SKM-1 (cell line): ENCODE results near the gene ADK.
"Not testable (repeated sequence)": the region's sequence is repeated elsewhere in the genome, so short reads cannot be mapped to it uniquely, and the experiment has no call there.

Experiments
- DNase-seq: peaks from one replicate; lab custom pipeline; 2025; ENCODE audit not compliant: unreplicated experiment; lab: John Stamatoyannopoulos, UW

The ADK gene

DNA sequence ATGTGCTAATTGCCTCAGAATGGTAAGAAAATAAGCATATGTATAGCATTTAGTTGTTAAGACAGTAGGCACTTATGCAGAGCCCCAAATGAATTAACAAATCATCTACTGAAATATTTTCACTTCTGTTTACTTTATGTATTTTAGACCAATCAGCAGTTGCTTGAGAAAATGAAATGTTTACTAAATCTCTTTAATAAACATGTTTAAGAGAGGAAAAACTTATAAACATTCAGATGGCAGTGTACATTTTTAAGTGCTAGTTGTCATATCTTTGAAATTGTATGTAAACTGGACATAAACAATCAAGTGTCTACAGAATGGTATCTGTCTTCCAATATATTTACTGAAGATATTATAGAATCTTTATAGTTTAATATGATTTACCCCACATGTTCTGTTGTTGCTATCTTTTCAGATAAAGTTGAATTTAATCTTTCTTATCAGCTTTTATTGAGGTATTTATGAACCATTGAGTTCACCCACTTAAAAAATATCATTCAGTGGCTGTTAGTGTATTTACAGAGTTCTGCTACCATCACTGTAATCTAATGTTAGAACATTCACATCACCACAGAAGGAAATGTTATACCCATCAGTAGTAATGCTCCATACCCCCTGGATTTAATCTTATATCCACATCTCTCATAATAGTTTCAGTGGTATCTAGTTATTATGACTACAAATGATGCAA, 264.3 kb downstream of the ADK start:
- no peak for DNase-seq

DNA sequence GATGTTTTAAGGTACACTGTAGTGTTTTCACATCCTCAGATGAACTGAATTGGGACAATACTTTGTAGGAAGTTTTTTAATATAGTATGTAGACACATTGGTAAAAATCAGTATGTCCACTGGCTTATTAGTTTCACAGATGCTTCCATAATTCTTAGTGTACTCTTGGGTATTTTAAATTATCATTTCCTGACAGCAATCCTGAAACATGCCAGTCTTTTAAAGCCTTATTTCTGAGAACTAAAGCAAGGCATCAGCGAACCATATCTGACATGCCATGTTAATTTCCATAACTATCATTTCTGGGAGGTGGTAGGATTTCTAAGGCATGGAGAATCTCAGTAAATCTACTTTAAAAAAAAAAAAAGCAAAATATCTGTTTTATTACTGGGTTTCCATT, 266.4 kb downstream of the ADK start:
- DNase-seq: no peak

DNA sequence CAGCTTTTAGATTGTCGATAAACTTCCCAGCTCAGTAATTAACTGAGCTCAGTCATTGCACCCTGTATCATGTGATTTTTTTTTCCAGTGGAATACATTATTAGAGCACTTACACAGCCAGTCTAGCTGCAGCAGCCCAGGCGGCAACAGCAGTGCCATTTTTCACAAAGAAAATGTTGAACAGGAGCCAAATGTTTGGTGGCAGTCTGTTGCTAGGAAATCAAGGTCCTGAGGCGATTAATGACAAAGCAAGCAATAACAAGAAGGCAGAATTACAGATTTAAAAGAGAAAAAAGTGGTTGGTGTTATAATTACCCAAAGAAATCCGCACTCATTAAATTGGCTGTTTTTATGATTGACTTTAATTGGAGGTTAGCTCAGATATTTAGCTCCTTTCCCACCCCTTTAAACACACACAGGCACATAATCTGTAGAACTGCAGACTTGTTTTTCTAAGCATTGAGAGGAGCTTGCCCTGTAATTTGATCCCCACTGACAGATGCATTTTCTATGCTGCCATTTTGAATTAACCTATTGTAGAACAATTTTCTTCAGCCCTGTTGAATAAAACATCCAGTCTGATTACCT, 267.4 kb downstream of the ADK start:
- DNase-seq: no peak

DNA sequence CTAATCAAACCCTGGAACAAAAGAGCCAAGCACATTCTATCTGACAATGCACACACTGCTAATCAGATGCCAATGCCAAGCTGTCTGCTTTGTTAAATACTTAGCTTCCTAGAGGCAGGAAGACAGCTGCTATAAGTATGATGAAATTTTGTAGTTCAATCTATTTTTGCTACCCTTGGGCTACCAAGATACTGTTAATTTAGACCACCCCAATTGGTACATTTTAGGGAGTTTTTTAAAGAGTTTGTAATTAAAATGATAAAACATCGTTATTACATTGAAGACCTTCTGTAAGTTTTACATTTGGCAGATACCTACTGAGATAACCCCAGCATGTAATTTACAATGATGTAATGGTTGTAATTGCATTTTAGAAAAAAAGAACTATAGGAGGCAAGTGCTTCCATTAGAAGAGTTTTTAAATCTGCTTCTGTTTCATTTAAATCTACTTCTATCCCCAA, 268.5 kb downstream of the ADK start:
- no peak for DNase-seq

DNA sequence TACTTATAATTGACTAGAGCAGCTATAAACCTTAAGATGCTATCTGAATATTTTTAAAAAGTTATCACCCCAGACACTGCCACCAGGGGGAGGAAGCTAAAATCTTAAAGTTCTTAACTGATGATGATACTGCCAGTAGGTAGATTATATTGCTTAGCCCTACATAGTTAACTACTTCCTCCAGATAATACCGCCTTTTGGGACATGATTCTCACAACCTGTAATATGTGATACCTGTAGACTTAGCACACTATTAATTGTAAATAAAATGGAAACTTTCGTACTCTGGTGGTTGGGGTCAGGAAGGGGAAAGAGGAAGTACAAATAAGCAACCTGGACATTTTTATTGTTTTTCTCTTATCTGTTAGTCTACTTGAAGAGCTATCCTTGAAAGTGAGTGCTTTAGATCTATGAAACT, 268.9 kb downstream of the ADK start:
- no peak for DNase-seq

DNA sequence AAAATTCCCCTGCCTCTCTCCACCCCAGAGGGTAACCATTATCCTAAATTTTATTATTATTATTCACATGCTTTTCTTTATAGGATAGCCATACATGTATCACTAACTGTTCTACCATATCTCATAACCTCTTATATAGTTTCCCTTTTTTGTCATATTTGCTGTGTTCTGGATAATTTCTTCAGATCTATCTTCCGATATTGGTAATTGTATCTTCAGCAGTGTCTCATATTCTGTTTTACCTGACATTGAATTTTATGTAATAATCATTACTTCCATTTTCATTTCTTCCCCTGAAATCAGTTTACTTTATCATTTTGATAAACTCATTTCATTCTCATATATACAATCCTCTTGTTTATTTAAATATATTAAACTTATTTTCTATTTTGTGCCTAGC, 273.5 kb downstream of the ADK start:
- no peak for DNase-seq

DNA sequence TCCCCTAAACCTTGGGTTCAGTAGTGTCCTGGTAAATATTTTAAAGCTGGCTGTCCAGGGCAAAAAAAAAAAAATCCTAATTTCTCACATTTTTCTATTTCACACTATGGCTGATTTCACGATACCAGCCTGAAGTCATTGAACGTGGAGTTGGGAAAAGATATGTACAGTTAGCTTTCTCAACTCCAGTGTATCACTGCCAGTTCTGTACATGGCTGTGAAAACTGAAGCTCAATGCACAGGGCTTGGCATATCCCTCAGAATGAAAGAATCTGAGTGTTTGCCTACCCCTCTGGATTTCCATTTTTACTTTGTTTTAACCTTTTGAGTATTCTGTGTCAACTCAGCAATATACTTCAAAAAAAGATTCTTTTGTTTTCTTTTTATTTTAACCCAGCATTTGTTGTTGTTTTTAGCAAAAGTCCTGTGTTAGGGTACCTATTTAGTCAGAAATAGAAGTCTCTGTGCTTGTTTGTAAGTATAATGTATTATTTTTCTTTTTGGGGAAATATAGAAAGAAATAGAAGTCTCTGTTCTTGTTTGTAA, 274.5 kb downstream of the ADK start:
- DNase-seq: no peak

DNA sequence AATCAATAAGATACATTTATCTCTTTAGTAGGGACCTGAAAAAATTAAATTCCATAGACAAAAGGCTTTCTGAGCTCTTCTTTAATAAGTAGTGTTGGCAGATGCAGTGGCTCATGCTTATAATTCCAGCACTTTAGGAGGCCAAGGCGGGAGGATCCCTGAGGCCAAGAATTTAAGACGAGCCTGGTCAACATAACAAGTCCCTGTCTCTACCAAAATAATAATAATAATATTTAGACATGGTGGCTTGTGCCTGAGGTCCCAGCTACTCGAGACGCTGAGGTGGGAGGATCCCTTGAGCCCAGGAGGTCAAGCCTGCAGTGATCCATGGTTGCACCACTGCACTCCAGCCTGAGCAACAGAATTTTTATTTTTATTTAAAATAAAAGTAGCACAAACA, 280.8 kb downstream of the ADK start:
- no peak for DNase-seq

DNA sequence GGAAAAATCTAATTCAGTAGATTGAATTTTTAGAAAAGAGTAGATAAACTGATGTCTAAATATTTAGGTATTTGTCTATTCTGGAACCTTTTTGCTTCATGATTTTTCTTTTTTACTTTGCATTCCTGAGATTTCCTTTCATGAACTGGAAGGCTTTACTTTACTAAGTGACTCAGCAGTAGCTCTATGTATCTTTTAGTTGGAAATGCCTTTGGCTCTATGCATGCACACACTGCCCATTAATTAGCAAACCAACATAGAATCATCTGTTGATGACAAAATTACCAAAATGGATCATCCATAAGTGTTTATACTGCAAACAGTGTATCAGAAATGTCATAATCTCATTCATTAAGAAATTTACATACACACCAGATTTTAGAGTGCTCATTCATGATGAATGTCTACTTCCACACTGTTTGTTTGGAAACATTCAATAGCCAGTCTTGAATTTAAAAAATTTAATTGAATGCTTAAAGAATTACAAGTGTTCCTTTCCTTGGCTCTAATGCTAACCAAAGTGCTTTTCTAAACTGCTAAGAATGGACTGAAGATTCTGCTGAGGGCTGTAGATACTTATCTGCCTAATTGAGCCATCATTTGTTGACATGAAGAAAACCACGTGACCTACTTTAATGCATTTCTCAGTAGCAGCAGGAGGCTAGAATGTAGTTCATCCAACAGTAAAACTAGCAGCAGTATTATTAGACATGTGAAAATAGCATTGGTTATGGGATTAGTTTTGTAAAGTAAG, 282.0 kb downstream of the ADK start:
- no peak for DNase-seq

DNA sequence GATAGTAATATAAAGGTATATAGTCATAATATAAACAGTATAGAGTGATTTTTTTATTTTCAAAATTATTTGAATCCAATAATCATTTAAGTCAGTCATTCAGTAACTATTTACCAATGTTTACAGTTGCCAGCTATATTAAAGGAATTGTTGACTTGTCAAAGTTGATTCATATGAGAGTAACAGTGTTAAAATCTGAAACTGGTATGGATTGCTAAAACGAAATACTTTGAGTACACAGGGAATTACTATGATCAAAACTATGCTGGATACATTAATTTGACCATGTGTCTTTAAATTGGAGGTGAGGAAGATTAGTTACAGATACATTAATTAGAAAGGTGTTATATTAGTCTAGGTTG, 282.6 kb downstream of the ADK start:
- DNase-seq: no peak

DNA sequence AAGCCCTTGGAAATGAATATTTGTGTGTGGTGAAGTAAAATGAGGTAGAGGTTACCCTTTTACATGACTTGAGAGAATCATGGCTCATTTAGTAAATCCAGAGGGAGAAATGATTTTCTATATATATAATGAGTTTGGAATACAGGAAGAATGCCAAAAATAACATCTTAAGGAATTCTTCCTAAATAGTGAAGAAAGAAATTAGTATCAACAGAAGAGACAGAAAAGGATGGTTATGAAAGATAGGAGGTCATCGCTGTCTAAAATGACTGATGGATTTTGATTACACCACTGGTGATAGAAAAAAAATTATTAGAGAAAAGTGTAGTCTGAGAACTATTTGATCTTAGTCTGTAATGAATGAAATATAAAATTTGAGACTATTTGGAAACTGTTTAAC, 283.0 kb downstream of the ADK start:
- no peak for DNase-seq

DNA sequence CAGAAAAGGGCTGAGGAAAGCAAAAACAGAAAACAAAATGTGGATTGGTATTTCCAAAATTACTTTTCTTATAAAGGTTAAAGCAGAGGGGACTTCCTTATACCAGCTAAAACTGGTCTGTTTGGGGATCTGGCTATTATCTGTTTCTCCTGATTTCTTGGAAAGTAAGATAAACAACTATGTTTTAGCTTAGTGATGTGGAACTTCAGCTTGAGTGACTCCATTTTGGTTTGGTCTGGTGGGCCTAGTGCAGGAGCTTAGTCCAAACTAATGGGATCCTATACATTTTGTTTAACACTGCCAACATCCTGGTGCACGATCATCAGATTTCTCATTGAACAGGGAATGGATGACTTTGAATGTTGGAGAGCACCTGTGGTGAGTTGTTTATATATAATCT, 283.5 kb downstream of the ADK start:
- DNase-seq: no peak

DNA sequence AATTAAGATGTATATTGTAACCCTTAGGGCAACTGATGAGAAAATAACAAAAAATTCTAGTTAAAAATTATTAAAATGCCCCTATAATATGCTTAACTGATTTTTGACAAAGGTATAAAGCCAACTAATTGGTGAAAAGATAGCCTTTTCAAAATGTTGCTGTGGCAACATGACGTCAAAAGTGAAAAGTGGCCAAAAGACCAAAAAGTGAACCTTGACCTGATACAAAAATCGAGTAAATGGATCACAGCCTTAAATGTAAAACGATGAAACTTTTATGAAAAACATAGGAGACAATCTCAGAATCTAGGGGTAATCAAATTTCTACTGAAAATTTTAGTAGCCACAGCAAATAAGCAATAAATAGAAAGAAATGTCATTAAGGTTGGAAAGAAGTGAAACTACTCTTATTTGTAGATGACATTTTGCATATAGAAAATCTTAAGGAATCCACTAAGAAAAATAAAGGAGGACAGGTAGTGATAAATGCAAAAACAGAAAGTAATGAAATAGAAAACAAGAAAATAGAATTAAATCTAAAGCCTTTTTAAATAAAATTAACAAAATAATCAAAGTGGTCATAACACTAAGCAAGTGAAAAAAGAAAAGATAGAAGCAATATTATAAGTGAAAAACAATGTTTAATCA, 285.6 kb downstream of the ADK start:
- no peak for DNase-seq

DNA sequence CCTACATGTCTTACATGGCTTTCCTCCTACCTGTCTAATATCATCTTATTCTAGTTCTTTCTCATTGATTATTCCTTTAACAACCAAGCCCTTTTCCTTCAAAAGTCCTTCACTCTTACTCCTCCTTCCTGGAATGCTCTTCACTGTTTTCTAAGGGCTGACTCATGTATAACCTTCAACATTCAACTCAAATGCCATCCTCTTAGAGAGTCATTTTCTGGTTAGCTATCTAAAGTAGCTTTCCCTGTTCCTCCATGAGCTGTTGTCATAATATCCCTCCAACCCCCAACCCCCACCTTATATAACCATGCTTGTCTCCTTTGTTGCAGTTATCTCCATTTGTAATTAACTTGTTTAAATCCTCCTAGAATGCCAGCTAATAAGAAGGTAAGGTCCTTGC, 286.8 kb downstream of the ADK start:
- DNase-seq: no peak

DNA sequence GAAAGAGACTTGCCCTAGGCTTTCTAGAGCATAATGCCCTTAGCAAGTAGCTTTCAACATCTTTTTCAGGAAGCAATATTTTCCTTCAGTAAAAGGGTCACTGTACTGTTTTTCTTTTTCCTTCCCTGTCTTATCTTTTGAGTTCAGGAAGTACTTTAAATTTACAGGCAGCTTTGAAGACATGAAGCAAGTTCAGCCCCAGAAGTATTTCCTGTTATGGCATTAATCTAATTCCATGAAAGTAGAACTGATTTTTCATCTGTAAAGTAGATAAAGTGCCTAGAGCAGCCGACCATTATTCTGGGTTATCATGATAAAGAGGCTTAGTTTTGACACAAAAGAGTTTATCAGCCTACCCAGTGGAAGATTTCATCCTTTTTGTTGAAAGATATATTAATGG, 288.2 kb downstream of the ADK start:
- no peak for DNase-seq

DNA sequence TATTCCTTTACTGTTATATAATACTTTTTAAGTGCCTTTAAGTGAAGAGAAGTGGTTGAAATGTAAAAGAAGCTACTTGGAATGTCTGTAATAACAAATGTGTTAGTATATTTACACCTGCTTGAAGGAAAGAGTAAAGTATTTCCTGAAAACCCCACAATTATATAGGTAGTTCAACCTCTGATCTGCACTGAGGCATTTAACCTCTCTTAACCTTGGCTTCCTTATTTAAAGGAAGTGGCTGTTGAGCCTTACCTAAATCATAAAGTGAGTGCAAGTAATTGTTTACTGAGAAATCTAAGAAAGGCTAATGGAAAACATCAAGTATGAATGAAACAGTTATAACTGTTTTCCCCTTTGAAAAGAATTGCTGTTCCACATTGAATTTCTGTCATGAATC, 294.5 kb downstream of the ADK start:
- DNase-seq: no peak

DNA sequence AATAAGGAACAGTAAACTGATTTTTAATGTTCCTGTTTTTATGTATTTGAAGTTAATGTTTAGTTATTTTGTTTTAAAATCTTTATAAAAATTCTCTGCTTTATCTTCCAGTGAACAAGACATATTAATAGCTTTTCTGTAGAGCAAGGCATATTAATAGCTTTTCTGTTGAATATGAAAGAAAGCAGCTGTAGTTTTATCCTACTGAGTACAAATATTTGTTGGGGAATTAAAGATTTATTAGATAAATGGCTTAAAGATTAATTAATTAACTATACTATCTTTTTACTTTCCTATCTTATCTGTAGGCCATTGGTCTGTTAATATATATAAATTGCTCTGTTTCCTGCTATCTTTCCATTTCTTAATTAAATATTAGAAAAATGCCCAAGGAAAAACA, 299.6 kb downstream of the ADK start:
- DNase-seq: no peak

DNA sequence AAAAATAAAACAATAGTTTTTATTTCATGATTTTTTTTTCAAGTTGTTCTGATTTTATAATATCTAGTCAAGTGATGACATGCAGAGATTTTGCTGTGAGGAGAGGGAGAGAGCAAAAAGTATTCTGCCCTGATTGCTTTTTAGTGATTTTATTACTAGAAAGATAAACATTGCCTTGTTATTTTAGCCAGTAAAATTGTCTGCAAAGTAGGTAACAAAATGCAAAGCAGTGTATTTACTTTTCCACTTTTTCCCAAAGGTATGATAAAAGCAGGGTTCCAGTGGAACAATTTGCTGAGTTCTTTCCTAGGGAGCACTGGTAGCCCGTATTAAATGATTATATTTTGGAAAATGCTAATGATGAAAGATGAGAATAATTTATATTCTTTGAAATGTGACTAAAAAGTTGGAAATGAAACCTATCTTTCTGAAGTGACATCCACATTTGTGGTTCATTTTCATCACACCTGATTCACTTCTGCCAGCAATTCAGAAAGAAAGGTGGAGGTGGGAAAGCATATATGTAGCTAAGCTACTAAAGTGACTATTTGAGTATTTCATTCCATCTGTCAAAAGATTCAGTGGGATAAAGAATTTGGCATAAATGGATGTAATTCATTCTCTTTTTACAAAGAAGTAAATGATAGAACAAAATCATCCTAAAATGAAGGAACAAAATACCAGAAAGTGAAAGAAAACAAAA, 300.3 kb downstream of the ADK start:
- no peak for DNase-seq

DNA sequence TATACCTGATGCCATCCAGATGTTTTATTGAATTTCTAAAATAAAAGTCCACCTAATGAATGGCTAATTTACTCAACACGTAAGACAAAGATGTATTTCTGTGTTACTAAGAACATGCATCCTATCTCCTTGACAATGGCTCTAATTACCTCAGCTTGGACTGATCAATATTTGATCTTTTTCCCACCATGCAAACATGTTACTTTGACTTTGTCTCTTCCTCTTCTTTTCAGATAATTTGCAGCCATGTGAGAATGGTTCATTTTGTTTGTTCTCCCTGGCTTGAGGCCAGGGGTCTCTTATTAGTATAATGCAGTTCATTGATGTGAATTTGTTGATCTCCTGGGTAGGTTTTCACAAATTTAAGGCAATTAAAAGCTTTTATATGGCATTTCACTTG, 302.1 kb downstream of the ADK start:
- no peak for DNase-seq

DNA sequence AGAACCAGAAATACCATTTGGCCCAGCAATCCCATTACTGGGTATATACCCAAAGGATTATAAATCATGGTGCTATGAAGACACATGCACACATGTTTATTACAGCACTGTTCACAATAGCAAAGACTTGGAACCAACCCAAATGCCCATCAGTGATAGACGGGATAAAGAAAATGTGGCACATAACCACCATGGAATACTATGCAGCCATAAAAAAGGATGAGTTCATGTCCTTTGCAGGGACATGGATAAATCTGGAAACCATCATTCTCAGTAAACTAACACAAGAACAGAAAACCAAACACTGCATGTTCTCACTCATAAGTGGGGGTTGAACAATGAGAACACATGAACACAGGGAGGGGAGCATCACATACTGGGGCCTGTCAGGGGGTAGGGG, 306.5 kb downstream of the ADK start:
- not testable (repeated sequence) for DNase-seq

DNA sequence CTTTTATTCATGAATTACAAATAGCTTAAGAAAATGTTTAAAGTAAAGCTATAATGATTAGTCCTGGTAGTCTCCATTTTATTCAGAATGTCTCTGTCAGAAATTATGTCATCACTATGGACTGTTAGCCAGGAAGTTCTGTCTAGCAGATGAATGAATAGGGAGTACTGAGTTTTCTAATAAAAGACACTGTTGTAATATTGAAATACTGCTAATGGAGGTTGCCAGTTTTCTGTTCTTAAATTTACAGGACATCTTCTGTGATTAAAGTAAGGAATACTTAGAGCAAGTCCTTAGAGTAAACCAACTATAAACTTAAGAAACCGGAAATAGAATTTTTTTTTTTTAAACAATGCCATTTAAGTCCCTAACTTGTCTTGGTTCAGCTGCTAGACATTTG, 309.8 kb downstream of the ADK start:
- no peak for DNase-seq
